Measurements from ENCODE around the gene MRPS16. TPM values are rescaled to one million over a fixed set of nuclear protein-coding genes. Genes with fewer than 3 reads are reported as not detected.

Gene MRPS16
- 64.8 TPM for polyA plus RNA-seq (2013, experiment 1 of 2)
- polyA plus RNA-seq (2013, experiment 2 of 2), result 68.9 TPM

- Histone ChIP-seq H4K91ac (ENCODE audit: low read length) (peak within 1 kb of the TSS; percentile 84), H3K14ac (ENCODE audit: low read length in 2 of 2) (peak within 1 kb of the TSS in 1 of 2 experiments; percentile 98)
- WGBS, result under 1% methylated on average over 43 of the region's 51 CpGs
Observed at GRCh38 chr10:73252445-73253224, at the start of gene MRPS16. Gene MRPS16 (minus strand): TSS chr10:73252644. CDS start chr10:73252482, 162 bp downstream.

GRCh38 chr10:73296946-73297345 lies 44.5 kb upstream of the MRPS16 start:
- no peaks in the 10 kb centered on the region for H3K27me3 ChIP-seq (ENCODE audit: control insufficient read depth in 1 of 2, insufficient read depth in 1 of 2, low read length in 2 of 2)
- H3K9me3 ChIP-seq (ENCODE audit: control insufficient read depth, low read length), result no peaks in the 10 kb centered on the region
- no peak overlapping the region for H3K9ac ChIP-seq (ENCODE audit: low read length)
- no peak overlapping the region for H3K4me3 ChIP-seq (ENCODE audit: insufficient read depth in 1 of 2, low read depth in 1 of 2, low read length in 2 of 2)
- no peak overlapping the region for H3K4me2 ChIP-seq (ENCODE audit: low read length, poor library complexity, severe bottlenecking)
- no peak overlapping the region for H2AK5ac ChIP-seq (ENCODE audit: low read length, severe bottlenecking)
- WGBS, result 83% methylated on average over 2 of the region's 3 CpGs
- H3K4me1 ChIP-seq (ENCODE audit: control insufficient read depth, insufficient read depth, low read depth, low read length), result no peaks in the 10 kb centered on the region
- H2BK12ac ChIP-seq (ENCODE audit: low read length in 2 of 2), result no peak overlapping the region
- no peak overlapping the region for H2BK15ac ChIP-seq (ENCODE audit: low read depth, poor library complexity, severe bottlenecking)
- DNase-seq, result no peak
- no peak overlapping the region for H2BK120ac ChIP-seq (ENCODE audit: low read depth, low read length)
- H4K8ac ChIP-seq (ENCODE audit: low read length), result no peak overlapping the region
- H3K4ac ChIP-seq (ENCODE audit: low read depth in 1 of 2, low read length in 2 of 2), result no peak overlapping the region
- no peaks in the 10 kb centered on the region for H3K79me1 ChIP-seq (replicated peaks; ENCODE audit: low read length, poor library complexity, severe bottlenecking)
- no peak overlapping the region for H3K14ac ChIP-seq (ENCODE audit: low read length in 2 of 2)
- no peak overlapping the region for H3K23ac ChIP-seq (ENCODE audit: low read length in 2 of 2)
- H3K27ac ChIP-seq (ENCODE audit: low read length, poor library complexity, severe bottlenecking), result no peak overlapping the region
- H2AFZ ChIP-seq (ENCODE audit: low read depth, low read length), result no peak overlapping the region
- peaks cover 0 to 4% of the 10 kb centered on the region in 2 experiments for H3K36me3 ChIP-seq (ENCODE audit: control insufficient read depth in 1 of 2, insufficient read depth in 2 of 2, low read depth in 1 of 2, low read length in 2 of 2)
- no peak overlapping the region for H3K18ac ChIP-seq (ENCODE audit: low read depth in 1 of 2, low read length in 2 of 2)
- H2BK5ac ChIP-seq (ENCODE audit: low read depth, low read length, poor library complexity, severe bottlenecking), result no peak overlapping the region
- H4K91ac ChIP-seq (ENCODE audit: low read length), result no peak overlapping the region

More at GRCh38 chr10:73252445-73253224, at the start of gene MRPS16:
- Histone ChIP-seq H3K18ac (ENCODE audit: low read depth in 1 of 2, low read length in 2 of 2) (peak within 1 kb of the TSS; percentile 89 to 94), H2BK5ac (ENCODE audit: low read depth, low read length, poor library complexity, severe bottlenecking) (peak within 1 kb of the TSS; percentile 36), H2BK15ac (ENCODE audit: low read depth, poor library complexity, severe bottlenecking) (peak within 1 kb of the TSS; percentile 17), H2BK12ac (ENCODE audit: low read length in 2 of 2) (peak within 1 kb of the TSS; percentile 28 to 59), H3K27ac (ENCODE audit: low read length, poor library complexity, severe bottlenecking) (peak within 1 kb of the TSS; percentile 94), H3K36me3 (ENCODE audit: control insufficient read depth in 1 of 2, insufficient read depth in 2 of 2, low read depth in 1 of 2, low read length in 2 of 2) (peaks cover 6 to 28% of the 10 kb centered on the region in 2 experiments), H3K79me1 (replicated peaks; ENCODE audit: low read length, poor library complexity, severe bottlenecking) (peaks cover 15% of the 10 kb centered on the region), H2AK5ac (ENCODE audit: low read length, severe bottlenecking) (peak within 1 kb of the TSS; percentile 85), H3K4me3 (ENCODE audit: insufficient read depth in 1 of 2, low read depth in 1 of 2, low read length in 2 of 2) (peak within 1 kb of the TSS; percentile 88 to 99), H2BK120ac (ENCODE audit: low read depth, low read length) (peak within 1 kb of the TSS; percentile 73), H3K4ac (ENCODE audit: low read depth in 1 of 2, low read length in 2 of 2) (peak within 1 kb of the TSS; percentile 73 to 85), H4K8ac (ENCODE audit: low read length) (peak within 1 kb of the TSS; percentile 95), H3K4me2 (ENCODE audit: low read length, poor library complexity, severe bottlenecking) (peak within 1 kb of the TSS; percentile 98), H3K4me1 (ENCODE audit: control insufficient read depth, insufficient read depth, low read depth, low read length) (peaks cover 9% of the 10 kb centered on the region), H3K9ac (ENCODE audit: low read length) (peak within 1 kb of the TSS; percentile 99), H3K23ac (ENCODE audit: low read length in 2 of 2) (peak within 1 kb of the TSS in 1 of 2 experiments; percentile 83), H3K27me3 (ENCODE audit: control insufficient read depth in 1 of 2, insufficient read depth in 1 of 2, low read length in 2 of 2) (no peaks in the 10 kb centered on the region), H2AFZ (ENCODE audit: low read depth, low read length) (peak within 1 kb of the TSS; percentile 55), H3K9me3 (ENCODE audit: control insufficient read depth, low read length) (no peaks in the 10 kb centered on the region)
- DNase-seq, result peak; percentile 99

GRCh38 chr10:73293461-73293860 lies 41.0 kb upstream of the MRPS16 start:
- Histone ChIP-seq H3K4me2 (ENCODE audit: low read length, poor library complexity, severe bottlenecking) (no peak overlapping the region), H2BK5ac (ENCODE audit: low read depth, low read length, poor library complexity, severe bottlenecking) (no peak overlapping the region), H2AFZ (ENCODE audit: low read depth, low read length) (no peak overlapping the region), H3K14ac (ENCODE audit: low read length in 2 of 2) (no peak overlapping the region), H4K8ac (ENCODE audit: low read length) (no peak overlapping the region), H3K4me3 (ENCODE audit: insufficient read depth in 1 of 2, low read depth in 1 of 2, low read length in 2 of 2) (no peak overlapping the region), H2BK12ac (ENCODE audit: low read length in 2 of 2) (no peak overlapping the region), H3K36me3 (ENCODE audit: control insufficient read depth in 1 of 2, insufficient read depth in 2 of 2, low read depth in 1 of 2, low read length in 2 of 2) (peaks cover 0 to 4% of the 10 kb centered on the region in 2 experiments), H3K4ac (ENCODE audit: low read depth in 1 of 2, low read length in 2 of 2) (no peak overlapping the region), H3K79me1 (replicated peaks; ENCODE audit: low read length, poor library complexity, severe bottlenecking) (no peaks in the 10 kb centered on the region), H3K23ac (ENCODE audit: low read length in 2 of 2) (no peak overlapping the region), H3K27me3 (ENCODE audit: control insufficient read depth in 1 of 2, insufficient read depth in 1 of 2, low read length in 2 of 2) (no peaks in the 10 kb centered on the region), H3K27ac (ENCODE audit: low read length, poor library complexity, severe bottlenecking) (no peak overlapping the region), H3K9ac (ENCODE audit: low read length) (no peak overlapping the region), H3K4me1 (ENCODE audit: control insufficient read depth, insufficient read depth, low read depth, low read length) (no peaks in the 10 kb centered on the region), H3K18ac (ENCODE audit: low read depth in 1 of 2, low read length in 2 of 2) (no peak overlapping the region), H2BK15ac (ENCODE audit: low read depth, poor library complexity, severe bottlenecking) (no peak overlapping the region), H2BK120ac (ENCODE audit: low read depth, low read length) (no peak overlapping the region), H4K91ac (ENCODE audit: low read length) (no peak overlapping the region), H3K9me3 (ENCODE audit: control insufficient read depth, low read length) (no peaks in the 10 kb centered on the region), H2AK5ac (ENCODE audit: low read length, severe bottlenecking) (no peak overlapping the region)
- DNase-seq, result no peak
- 76% methylated on average over 3 of the region's 3 CpGs for WGBS

- Histone ChIP-seq H4K8ac (ENCODE audit: low read length) (no peak overlapping the region), H3K27me3 (ENCODE audit: control insufficient read depth in 1 of 2, insufficient read depth in 1 of 2, low read length in 2 of 2) (no peaks in the 10 kb centered on the region), H2BK15ac (ENCODE audit: low read depth, poor library complexity, severe bottlenecking) (no peak overlapping the region), H3K4me1 (ENCODE audit: control insufficient read depth, insufficient read depth, low read depth, low read length) (no peaks in the 10 kb centered on the region), H2BK5ac (ENCODE audit: low read depth, low read length, poor library complexity, severe bottlenecking) (no peak overlapping the region), H3K14ac (ENCODE audit: low read length in 2 of 2) (no peak overlapping the region), H3K9me3 (ENCODE audit: control insufficient read depth, low read length) (no peaks in the 10 kb centered on the region), H3K36me3 (ENCODE audit: control insufficient read depth in 1 of 2, insufficient read depth in 2 of 2, low read depth in 1 of 2, low read length in 2 of 2) (no peaks in the 10 kb centered on the region), H4K91ac (ENCODE audit: low read length) (no peak overlapping the region), H2AFZ (ENCODE audit: low read depth, low read length) (no peak overlapping the region), H2AK5ac (ENCODE audit: low read length, severe bottlenecking) (no peak overlapping the region), H3K4ac (ENCODE audit: low read depth in 1 of 2, low read length in 2 of 2) (no peak overlapping the region), H2BK12ac (ENCODE audit: low read length in 2 of 2) (no peak overlapping the region), H3K23ac (ENCODE audit: low read length in 2 of 2) (no peak overlapping the region), H2BK120ac (ENCODE audit: low read depth, low read length) (no peak overlapping the region), H3K4me2 (ENCODE audit: low read length, poor library complexity, severe bottlenecking) (no peak overlapping the region), H3K27ac (ENCODE audit: low read length, poor library complexity, severe bottlenecking) (no peak overlapping the region), H3K4me3 (ENCODE audit: insufficient read depth in 1 of 2, low read depth in 1 of 2, low read length in 2 of 2) (no peak overlapping the region), H3K9ac (ENCODE audit: low read length) (no peak overlapping the region), H3K18ac (ENCODE audit: low read depth in 1 of 2, low read length in 2 of 2) (no peak overlapping the region), H3K79me1 (replicated peaks; ENCODE audit: low read length, poor library complexity, severe bottlenecking) (no peaks in the 10 kb centered on the region)
- DNase-seq, result no peak
- WGBS, result no CpG with 5 or more reads among the region's 1 CpG
Observed at GRCh38 chr10:73289958-73290357, 37.5 kb upstream of the MRPS16 start.

Data from mesenchymal stem cell (in vitro differentiated cells and primary cell).